Embryonic facial prominence (tissue), 1 donor: ENCODE data around the gene DYNLT1.

Experiments used
- DNase-seq: peaks from one replicate; pipeline ENCODE4 v3.0.0-alpha.2; 2016; ENCODE audit errors: extremely low spot score

DYNLT1 gene

GRCh38 chr6:158597565-158597964 lies 47.0 kb downstream of the DYNLT1 start:
- no peak for DNase-seq

GRCh38 chr6:158596861-158597260 lies 47.7 kb downstream of the DYNLT1 start:
- no peak for DNase-seq

DNA sequence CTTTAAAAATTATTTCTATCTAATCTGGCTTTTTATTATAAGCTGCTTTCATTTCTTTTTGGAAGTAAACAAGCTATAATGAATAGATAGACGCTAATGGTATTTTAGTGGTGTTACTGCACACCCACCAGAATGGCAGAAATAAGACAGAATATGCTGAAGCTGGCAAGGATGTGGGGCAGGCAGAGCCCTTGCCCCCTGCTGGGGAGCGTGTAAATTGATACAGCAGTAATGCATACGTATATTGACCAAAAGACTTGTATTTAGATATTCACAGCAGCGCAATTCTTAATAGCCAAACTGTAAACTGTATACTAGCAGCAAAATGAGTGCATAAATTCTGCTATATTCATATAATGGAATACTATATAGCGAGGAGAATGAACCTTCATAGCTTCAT lies 49.3 kb downstream of the DYNLT1 start:
- DNase-seq = no peak

- no peak for DNase-seq
Observed at GRCh38 chr6:158593670-158594069, 50.9 kb downstream of the DYNLT1 start.

DNA sequence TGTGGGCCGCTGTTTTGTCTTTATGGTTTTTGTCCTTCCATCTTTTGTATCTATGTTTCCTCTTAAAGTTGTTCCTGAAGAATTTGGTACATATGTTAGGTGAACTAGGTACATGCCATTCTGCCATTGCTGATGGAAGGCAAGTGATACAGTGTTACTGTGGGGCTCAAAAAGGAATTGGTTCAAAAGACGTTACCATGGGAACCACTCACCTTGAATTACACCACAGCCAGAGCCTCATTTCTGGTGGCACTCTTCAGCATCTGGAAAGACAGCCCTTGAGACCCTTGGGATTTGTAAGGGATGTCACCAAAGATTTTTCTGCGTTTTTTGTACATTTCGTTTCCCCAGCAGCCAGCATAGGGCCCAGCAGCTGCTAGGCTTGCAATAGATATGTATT lies 52.7 kb downstream of the DYNLT1 start:
- DNase-seq = no peak

- DNase-seq = no peak
Observed at GRCh38 chr6:158591134-158591809, 53.3 kb downstream of the DYNLT1 start.

- DNase-seq = no peak
Observed at GRCh38 chr6:158589366-158589765, 55.2 kb downstream of the DYNLT1 start.

GRCh38 chr6:158586652-158587051 lies 57.9 kb downstream of the DYNLT1 start:
- no peak for DNase-seq
